NCI-H2107 (cell line): ENCODE data around the gene KAZN.

Experiments used
- DNase-seq: peaks from one replicate; lab custom pipeline; 2025; lab: John Stamatoyannopoulos, UW

Gene KAZN

DNA sequence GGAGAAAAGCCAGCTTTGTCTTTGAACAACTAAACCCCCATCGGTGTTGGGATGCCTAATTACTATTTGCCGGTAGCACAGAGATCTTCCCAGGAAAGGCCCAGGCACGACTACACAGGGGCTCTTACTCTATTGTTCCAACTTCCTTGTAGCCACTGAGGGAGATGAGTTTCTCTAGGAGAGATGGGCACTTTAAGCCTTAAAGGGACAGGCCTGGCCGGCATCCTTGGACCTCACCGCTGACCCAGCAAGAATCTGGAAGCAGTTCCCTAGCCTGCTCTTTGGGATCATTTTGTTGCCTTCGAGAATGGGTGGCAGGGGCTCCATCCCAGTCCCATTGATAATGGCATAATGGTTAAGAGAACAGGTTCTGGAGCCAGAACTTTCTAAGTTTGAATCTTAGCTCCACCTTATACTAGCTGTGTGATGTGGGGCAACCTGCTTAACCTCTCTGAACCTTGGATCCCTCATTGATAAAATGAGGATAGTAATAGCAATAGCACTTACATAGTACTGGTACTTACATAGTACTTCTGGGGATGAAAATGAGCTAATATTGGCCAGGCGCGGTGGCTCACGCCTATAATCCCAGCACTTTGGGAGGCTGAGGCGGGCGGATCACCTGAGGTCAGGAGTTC is 316.0 kb downstream of the KAZN start:
- DNase-seq = no peak

DNA sequence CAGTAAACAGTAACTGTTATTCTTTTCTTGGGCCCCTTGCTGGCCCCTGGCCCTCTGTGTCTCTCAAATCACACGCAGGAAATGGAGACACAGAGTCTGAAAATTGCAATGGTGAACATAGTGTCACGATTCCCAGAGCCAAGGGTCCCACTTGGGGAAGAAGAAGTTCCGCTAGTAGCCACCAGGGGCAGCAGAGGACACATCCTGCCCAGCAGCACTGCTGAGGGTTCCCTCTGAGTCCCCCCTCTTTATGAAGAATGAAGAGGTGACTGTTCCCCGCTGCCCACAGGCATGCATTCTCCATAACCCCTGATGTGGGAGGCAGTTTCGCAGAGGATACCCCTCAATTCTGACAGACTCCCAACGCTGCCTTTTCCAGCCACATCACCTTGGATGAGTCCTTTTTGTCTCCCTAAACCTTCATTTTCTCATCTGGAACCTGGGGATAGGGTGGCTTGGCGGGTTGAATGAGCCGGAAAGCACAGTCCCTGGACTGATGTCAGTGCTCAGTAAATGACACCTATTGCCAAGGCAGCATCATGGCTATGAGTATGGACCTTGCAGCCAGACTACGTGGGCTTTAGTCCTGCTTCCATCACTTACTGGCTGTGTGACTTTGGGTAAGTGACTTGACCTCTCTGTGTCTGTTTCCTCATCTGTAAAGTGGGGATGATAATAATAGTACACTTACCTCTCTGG is 317.0 kb downstream of the KAZN start:
- DNase-seq = no peak

GRCh38 chr1:14919289-14919688 is 320.8 kb downstream of the KAZN start:
- DNase-seq = no peak

DNA sequence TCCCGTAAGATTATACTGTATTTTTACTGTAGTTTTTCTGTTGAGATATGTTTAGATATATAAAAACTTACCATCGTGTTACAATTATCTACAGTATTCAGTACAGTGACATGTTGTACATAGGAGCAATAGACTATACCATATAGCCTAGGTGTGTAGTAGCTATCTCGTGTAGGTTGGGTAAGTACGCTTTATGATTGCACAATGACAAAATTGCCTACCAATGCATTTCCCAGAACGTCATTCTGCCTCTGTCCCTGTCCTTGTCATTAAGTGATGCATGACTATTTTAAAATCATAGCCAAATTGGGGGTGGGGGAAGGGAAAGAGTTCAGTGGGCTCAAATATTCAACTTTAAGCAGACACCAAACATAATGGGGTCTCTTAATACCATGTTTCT is 321.3 kb downstream of the KAZN start:
- DNase-seq = no peak

DNA sequence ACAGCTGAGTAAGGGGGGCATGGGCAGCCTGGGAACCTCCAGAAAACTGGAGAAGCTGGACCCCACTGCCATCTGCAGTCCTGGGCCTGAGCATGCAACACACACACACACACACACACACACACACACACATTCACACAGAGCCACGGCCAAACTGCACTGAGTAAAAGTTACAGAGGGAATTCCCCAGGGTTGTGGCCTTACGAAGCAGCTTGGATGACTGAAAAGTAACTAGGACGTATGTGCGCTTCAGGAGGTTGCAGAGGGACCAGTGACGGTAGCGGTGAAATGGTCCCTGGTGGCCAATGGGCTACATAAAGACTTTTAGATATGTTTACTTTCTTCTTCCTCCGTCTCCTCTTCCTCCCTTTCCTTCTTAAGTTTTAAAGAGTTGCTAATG is 322.6 kb downstream of the KAZN start:
- no peak for DNase-seq

DNA sequence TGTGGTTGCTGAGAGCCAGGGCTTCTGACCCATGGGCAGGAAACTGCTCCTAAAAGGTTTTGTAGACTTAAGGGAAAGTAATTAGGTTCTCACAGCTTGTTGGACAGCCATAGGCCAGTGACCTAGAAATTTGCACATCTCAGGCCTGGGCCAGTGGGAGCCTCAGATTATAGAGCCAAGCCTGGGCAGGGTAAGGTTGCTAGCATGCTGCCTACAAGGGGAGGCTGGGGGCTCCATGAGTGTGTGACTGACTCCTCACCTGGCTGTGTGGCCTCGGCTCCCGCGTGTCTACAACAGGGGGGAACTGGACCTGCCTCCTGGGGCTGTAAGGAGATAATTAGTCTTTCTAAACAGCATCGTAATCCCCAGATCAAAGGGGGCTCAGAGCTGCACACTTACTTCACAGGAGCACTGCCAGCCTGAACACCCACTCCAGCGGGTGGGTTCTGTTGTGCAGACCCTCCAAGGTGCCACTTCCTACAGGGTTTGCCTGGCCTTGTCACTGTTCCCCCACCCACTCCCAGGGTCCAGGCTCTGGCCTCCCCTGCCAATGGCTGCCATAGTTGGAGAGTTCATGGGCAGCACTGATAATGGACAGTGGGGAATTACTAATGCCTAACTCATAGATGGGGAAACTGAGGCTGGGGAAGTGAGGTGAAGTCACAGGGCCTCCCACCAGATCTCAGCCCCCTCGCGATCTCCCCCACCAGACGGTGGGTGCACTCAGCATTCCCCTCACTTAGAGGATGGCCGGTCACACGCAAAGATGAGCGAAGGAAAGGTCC is 324.6 kb downstream of the KAZN start:
- DNase-seq = no peak

DNA sequence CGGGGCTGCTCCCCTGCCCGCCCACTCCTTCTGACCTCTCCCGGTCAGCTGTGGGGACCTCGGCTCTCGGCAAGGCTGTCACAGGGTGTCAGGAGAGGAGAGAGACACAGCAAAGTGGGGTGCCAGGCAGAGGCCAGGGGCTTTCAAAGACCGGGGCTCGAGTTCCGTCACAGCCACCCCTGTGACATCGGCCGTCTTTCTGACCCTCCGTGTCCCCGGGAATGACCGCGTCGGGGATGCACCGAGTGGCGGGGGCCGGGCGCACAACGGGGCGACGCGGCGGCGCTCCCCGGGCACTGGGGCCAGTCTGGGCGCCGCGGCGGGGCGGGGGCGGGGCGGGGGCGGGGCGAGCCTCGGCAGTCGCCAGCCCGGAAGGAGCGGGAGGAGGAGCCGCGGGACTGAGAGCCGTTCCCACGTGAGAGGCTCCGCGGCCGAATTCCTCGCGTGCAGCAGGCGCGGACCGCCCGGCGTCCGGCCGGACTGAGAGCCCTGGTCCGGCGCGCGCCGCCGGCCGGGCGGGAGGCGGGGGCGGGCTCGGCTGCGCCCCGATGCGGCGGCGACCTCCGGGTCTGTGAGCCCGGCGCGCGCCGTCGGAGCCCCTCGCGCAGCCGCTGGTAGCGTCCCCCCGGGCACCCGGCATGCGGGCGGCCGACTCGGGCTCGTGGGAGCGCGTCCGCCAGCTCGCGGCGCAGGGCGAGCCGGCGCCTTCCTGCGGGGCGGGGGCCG is 325.4 kb downstream of the KAZN start:
- no peak for DNase-seq

DNA sequence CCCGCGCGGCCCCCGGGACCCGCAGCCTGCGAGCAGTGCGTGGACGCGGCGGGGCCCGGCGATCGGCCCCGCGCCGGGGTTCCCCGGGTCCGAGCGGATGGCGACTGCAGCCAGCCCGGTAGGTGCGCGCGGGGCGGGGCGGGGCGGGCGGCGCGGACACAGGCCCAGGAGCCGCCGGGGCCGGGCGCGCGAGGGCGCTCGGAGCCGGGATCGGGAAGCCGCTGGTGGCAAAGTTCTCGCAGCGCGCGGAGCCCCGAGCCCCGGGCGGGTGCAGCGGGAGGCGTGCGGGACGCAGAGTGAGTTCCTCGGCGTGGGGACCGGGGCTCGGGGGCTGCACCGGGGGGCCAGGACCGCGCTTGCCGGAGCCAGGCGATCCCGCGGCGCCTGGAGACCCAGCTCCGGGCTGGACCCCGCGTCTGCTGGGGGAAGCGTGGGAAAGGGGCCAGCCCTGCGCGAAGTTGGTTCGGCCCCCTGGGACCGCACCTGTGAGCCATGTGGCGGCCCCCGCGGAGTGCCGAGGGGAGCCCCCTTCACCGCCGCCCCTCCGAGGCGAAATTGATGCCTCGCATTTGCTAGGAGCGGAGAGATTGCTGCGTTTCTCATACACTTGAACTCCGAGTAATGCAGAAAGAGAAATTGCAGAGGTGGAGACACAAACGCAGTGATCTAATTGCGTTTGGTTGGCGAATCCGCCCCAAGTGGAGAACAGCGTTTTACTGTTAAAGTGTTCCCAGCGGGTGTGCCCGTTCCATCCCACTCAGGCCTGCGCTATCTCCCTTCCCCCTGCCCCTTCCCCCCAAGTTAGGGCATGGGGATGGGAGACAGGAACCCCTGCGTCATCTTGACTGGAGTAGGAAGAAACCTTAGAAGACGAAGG is 326.2 kb downstream of the KAZN start:
- DNase-seq = no peak

DNA sequence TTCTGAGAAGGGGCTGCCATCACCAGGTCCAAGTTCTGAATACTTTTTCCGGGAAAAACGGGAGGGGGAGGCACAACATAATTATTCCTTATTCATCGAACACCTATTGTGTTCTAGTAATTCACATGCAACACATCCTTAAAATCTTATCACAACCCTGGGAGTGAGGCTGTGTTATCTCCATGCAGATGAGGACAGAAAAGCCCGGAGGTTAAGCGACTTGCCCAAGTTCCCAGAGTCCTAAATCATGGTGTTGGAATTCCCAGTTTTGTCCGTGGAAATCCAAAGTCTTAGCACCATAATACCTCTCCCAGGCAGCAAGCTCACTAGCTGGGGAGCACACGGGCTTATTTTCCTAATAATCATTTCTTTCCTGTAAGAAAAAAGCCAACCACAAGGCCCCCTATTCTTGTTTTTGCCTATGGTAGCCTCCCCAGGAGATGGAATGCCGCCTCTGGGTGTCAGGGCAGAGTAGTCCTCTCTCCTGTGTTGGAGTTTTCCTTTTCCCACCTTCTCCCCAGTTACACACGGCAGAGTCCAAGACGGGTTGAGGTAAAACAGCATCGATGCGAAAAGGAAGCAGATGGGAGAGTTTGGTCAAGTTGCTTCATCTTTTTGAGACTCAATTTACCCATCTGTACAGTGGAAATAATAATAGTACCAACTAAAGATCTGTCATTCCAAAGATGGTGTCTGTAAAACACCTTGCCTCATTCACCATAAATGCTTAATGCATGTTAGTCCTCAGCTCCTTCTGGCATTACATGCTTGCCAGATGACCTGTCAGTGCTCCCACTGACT is 327.1 kb downstream of the KAZN start:
- no peak for DNase-seq

GRCh38 chr1:14926229-14926628 is 327.7 kb downstream of the KAZN start:
- DNase-seq = no peak

DNA sequence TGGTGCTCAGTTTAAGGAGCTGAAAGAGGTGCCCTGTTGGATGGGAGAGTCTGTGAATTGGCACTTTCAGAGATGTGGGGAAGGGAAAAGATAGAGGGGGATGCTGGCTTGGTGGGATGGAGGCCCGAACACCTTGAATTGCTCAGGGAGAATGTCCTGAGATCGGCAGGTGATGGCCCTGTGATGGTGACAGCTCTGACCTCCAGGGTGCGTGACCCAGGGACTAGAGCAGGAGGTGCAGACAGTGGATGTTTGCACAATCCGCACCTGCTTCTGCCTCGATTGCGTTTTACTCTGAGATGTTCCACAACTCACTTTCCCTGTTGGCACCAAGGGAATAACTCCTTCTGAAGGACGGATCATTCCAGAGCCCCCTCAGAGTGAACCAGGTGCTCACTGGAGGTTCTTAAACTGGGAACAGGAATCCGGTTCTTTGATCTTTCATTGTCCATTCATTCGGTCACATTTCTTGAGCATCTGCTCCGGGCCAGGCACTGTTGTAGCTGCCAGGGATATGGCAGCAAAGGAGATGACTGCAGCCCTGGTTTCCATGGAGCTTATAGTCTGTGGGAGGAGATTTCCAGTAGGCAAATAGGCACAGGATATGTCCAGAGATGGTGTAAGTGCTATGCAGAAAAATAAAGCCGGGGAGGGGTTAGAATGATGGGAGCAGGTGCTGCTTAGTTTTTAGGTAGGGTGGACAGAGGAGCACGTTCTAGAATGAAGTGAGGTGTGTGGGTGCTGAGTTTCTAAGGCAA is 328.5 kb downstream of the KAZN start:
- DNase-seq = no peak

- DNase-seq = no peak
Observed at GRCh38 chr1:14928412-14928811, 329.9 kb downstream of the KAZN start.

DNA sequence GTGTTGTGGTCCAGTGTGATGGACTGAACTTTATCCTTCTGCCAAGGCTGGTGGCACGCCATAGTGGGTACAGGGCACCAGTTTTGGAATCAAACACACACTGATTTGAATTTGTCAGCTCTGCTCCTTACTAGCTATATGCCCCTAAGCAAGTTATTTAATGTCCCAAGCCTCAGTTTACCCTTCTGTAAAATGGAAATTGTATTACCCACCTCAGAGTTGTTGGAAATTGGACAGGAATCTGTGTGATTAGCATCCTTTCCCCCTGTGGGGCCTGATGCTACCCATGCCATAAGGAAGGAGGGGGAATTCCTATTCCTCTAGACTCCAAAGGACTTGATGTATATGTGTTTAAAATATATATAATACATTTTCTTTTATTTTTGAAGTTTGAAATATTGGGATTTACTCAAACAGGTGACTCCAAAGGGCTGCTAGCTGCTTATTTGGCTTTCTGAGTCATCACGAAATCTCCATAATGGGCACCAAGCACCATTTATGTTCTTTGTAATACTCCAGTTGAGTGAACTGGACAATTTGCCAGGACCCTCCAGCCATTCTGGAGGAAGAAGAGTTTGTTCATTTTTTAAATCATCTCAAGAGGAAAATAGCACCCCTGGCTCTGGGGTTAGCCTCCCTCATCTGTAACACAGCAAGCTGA is 330.5 kb downstream of the KAZN start:
- DNase-seq = no peak

- peak; percentile 61 for DNase-seq
Observed at GRCh38 chr1:14929547-14930246, 331.2 kb downstream of the KAZN start.

DNA sequence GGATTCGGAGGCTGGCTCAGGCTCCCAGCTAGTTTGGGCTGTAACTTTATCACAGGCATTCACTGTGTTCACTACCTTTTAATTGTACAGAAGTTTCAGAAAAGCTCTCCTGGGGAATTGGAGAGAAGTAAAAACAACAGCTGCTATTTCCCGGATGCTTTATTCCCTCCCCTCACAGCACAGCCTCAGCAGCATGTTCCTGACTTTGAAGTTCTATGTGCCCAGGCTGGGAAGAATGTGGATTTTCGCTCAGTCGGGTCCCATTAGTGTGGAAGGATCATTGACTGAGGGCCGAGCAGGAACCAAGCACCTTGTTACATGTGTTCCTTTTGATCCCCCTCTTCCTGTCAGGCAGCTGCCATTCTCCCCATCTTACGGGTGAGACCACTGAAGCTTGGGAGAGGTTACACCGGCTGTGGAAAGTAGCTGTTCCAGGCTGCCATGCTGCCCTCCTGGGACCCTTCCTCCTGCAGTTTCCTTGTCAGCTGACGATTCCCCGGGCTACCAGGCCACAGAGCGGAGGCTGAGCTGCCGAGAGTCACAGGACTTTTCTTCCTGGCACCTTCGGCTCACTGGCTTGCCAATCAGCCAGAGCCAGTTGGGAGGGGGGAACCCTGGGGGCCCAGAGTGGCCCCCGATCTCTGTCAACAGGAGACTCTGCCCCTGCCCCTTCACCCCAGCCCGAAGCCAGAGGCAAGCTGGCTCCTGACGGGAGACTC is 331.9 kb downstream of the KAZN start:
- DNase-seq = no peak

DNA sequence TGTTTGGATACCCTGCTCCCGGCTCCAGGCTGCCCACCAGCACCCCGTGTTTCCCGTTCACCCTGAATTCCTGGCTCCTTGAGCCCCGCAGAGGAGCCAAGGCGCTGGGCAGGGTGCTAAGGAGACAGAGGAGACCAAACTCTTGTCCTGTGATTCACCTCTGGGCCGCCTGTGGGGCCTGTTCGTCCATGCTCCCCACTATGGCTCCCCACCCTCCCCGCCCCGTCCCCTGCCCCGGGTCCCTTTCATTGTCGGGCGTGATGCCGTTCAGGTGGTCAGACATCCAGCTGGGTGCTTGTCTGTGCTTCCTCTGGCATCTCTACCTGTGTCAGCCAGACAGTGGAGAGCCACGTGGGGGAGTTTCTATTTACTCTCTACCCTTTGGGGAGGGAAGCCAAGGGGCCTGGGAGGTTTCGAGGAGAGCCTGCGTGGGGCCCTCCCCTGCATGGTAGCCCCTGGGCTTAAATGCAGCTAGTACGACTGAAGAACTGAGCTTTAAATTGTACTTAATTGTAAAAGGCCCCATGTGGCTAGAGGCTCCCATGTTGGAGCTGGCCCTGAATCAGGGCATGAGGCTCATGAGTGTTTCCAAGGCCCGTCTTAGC is 333.7 kb downstream of the KAZN start:
- DNase-seq = no peak

DNA sequence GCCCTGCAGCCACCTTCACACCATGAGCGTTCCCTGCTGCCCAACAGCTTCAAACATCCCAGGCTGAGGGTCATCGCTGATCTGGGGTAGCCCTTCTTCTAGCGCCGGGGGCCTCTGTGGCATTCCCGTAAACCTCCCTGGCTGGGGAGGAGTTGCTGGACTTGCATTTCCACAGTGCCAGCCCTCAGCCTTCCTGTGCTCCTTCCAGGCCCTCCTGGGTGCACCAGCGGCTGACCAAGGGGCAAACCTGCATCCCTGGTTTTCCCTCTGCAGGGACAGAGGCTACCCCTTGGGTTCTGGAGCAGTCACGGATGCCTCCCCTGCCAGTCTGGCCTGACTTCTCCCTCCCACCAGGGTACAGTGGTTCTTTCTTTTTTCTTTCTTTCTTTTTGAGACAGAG is 336.4 kb downstream of the KAZN start:
- no peak for DNase-seq

GRCh38 chr1:14936815-14937214 is 338.3 kb downstream of the KAZN start:
- no peak for DNase-seq
